Measurements from ENCODE around the gene SRSF6. TPM values are rescaled to one million over a fixed set of nuclear protein-coding genes. Genes with fewer than 3 reads are reported as not detected.
"Not testable (repeated sequence)": the region's sequence is repeated elsewhere in the genome, so short reads cannot be mapped to it uniquely, and the experiment has no call there.

The SRSF6 gene
- total RNA-seq, 5 donors from 2014 or later (not counting 1 experiment from before 2014, with no cell fraction given) = 154 to 277 (median 174) TPM

- CTCF ChIA-PET = interaction anchor here (0.7 kb wide), 2 partner anchors 10 to 30 kb away, joined by 3 to 13 read pairs; no protein-coding TSS in a partner anchor
- peaks cover 16 to 26% of the 10 kb centered on the region in 2 donors for H3K27me3 Mint-ChIP-seq
- ATAC-seq (replicated peaks in 1 of 4) = no peak
These were observed 37.5 kb upstream of the SRSF6 start for GRCh38 chr20:43420192-43420591.

GRCh38 chr20:43420913-43421312, 36.8 kb upstream of the SRSF6 start:
- peaks cover 23 to 25% (median 24%) of the 10 kb centered on the region in 3 donors for H3K9me3 Mint-ChIP-seq
- DNase-seq; ATAC-seq (replicated peaks in 1 of 4); H3K4me1 ChIP-seq (ENCODE audit: control insufficient read depth in 1 of 2, extremely low read depth in 1 of 2, insufficient read depth in 2 of 2, low read length in 2 of 2); H3K36me3 Mint-ChIP-seq; CTCF ChIA-PET; H3K9me3 ChIP-seq; POLR2A ChIA-PET; H3K4me1 Mint-ChIP-seq; H3K4me3 Mint-ChIP-seq; H3K27ac ChIP-seq (ENCODE audit: low read length); H3K36me3 ChIP-seq (ENCODE audit: control insufficient read depth in 2 of 2, extremely low read depth in 1 of 2, insufficient read depth in 1 of 2, low read length in 1 of 2); H3K4me3 ChIP-seq (ENCODE audit: control insufficient read depth in 1 of 2, extremely low read depth in 1 of 2, low read length in 1 of 2); H3K27ac Mint-ChIP-seq: not testable (repeated sequence)
- peaks cover 16 to 21% of the 10 kb centered on the region in 2 donors for H3K27me3 Mint-ChIP-seq
- WGBS (ENCODE audit: insufficient coverage) = 58% methylated on average over 2 of the region's 7 CpGs
- peaks cover 0 to 22% of the 10 kb centered on the region in 2 experiments for H3K27me3 ChIP-seq (replicated peaks in 1 of 2; ENCODE audit: control insufficient read depth in 2 of 2, extremely low read depth in 1 of 2, insufficient read depth in 2 of 2, low read length in 1 of 2)

More at GRCh38 chr20:43420192-43420591, 37.5 kb upstream of the SRSF6 start:
- POLR2A ChIA-PET = no interaction called here
- H3K27ac ChIP-seq (ENCODE audit: low read length) = no peak overlapping the region
- DNase-seq = no peak
- Mint-ChIP-seq H3K27ac (no peak overlapping the region), H3K9me3 (peaks cover 23 to 25% (median 24%) of the 10 kb centered on the region in 3 donors), H3K36me3 (peaks cover 5% of the 10 kb centered on the region), H3K4me1 (no peaks in the 10 kb centered on the region), H3K4me3 (no peak overlapping the region)
- H3K9me3 ChIP-seq = no peaks in the 10 kb centered on the region
- H3K36me3 ChIP-seq (ENCODE audit: control insufficient read depth in 2 of 2, extremely low read depth in 1 of 2, insufficient read depth in 1 of 2, low read length in 1 of 2) = no peaks in the 10 kb centered on the region
- peaks cover 0 to 27% of the 10 kb centered on the region in 2 experiments for H3K27me3 ChIP-seq (replicated peaks in 1 of 2; ENCODE audit: control insufficient read depth in 2 of 2, extremely low read depth in 1 of 2, insufficient read depth in 2 of 2, low read length in 1 of 2)
- no peaks in the 10 kb centered on the region for H3K4me1 ChIP-seq (ENCODE audit: control insufficient read depth in 1 of 2, extremely low read depth in 1 of 2, insufficient read depth in 2 of 2, low read length in 2 of 2)
- no peak overlapping the region for H3K4me3 ChIP-seq (ENCODE audit: control insufficient read depth in 1 of 2, extremely low read depth in 1 of 2, low read length in 1 of 2)

DNA sequence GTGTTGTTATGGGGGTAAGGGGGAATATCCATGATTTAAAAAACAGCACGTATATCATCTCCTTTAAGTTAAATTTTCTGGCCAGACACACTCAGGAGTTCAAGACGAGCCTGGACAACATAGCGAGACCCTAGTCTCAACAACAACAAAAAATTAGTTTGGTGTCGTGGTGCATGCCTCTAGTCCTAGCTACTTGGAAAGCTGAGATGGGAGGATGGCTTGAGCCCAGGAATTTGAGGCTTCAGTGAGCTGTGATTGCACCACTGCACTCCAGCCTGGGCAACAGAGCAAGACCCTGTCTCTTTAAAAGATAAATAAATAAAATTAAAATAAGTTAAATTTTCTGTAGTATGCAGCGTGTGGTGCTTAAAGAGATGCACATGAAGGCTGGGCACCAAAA, 31.5 kb upstream of the SRSF6 start:
- Histone ChIP-seq H3K27ac (ENCODE audit: low read length) (no peak overlapping the region), H3K4me3 (ENCODE audit: control insufficient read depth in 1 of 2, extremely low read depth in 1 of 2, low read length in 1 of 2) (no peak overlapping the region), H3K9me3 (no peaks in the 10 kb centered on the region), H3K4me1 (ENCODE audit: control insufficient read depth in 1 of 2, extremely low read depth in 1 of 2, insufficient read depth in 2 of 2, low read length in 2 of 2) (no peaks in the 10 kb centered on the region), H3K27me3 (replicated peaks in 1 of 2; ENCODE audit: control insufficient read depth in 2 of 2, extremely low read depth in 1 of 2, insufficient read depth in 2 of 2, low read length in 1 of 2) (peaks cover 0 to 17% of the 10 kb centered on the region in 2 experiments), H3K36me3 (ENCODE audit: control insufficient read depth in 2 of 2, extremely low read depth in 1 of 2, insufficient read depth in 1 of 2, low read length in 1 of 2) (no peaks in the 10 kb centered on the region)
- peaks cover 0 to 1% (median 0%) of the 10 kb centered on the region in 3 donors for H3K9me3 Mint-ChIP-seq
- no peaks in the 10 kb centered on the region for H3K4me1 Mint-ChIP-seq
- no peak overlapping the region for H3K4me3 Mint-ChIP-seq
- 100% methylated on average over 1 of the region's 5 CpGs for WGBS (ENCODE audit: insufficient coverage)
- no peak overlapping the region for H3K27ac Mint-ChIP-seq
- ChIA-PET CTCF (no interaction called here), POLR2A (no interaction called here)
- ATAC-seq (replicated peaks in 1 of 4) = no peak
- H3K27me3 Mint-ChIP-seq = peaks cover 32 to 38% of the 10 kb centered on the region in 2 donors
- no peaks in the 10 kb centered on the region for H3K36me3 Mint-ChIP-seq
- no peak for DNase-seq

GRCh38 chr20:43430265-43431133, 27.2 kb upstream of the SRSF6 start:
- ChIA-PET CTCF (no interaction called here), POLR2A (no interaction called here)
- no peaks in the 10 kb centered on the region for H3K36me3 ChIP-seq (ENCODE audit: control insufficient read depth in 2 of 2, extremely low read depth in 1 of 2, insufficient read depth in 1 of 2, low read length in 1 of 2)
- H3K27me3 ChIP-seq (replicated peaks in 1 of 2; ENCODE audit: control insufficient read depth in 2 of 2, extremely low read depth in 1 of 2, insufficient read depth in 2 of 2, low read length in 1 of 2) = peaks cover 0 to 14% of the 10 kb centered on the region in 2 experiments
- Mint-ChIP-seq H3K9me3 (no peaks in the 10 kb centered on the region), H3K36me3 (no peaks in the 10 kb centered on the region), H3K27me3 (peaks cover 28 to 32% of the 10 kb centered on the region in 2 donors), H3K4me3 (no peak overlapping the region), H3K4me1 (no peaks in the 10 kb centered on the region), H3K27ac (no peak overlapping the region)
- H3K4me3 ChIP-seq (ENCODE audit: control insufficient read depth in 1 of 2, extremely low read depth in 1 of 2, low read length in 1 of 2) = no peak overlapping the region
- no peaks in the 10 kb centered on the region for H3K9me3 ChIP-seq
- 75% methylated on average over 4 of the region's 10 CpGs for WGBS (ENCODE audit: insufficient coverage)
- no peaks in the 10 kb centered on the region for H3K4me1 ChIP-seq (ENCODE audit: control insufficient read depth in 1 of 2, extremely low read depth in 1 of 2, insufficient read depth in 2 of 2, low read length in 2 of 2)
- H3K27ac ChIP-seq (ENCODE audit: low read length) = no peak overlapping the region
- DNase-seq (no peak), ATAC-seq (replicated peaks in 1 of 4) (no peak)

GRCh38 chr20:43431134-43431519, 26.6 kb upstream of the SRSF6 start:
- POLR2A ChIA-PET = no interaction called here

GRCh38 chr20:43432498-43432897, 25.2 kb upstream of the SRSF6 start:
- peaks cover 0 to 15% of the 10 kb centered on the region in 2 experiments for H3K27me3 ChIP-seq (replicated peaks in 1 of 2; ENCODE audit: control insufficient read depth in 2 of 2, extremely low read depth in 1 of 2, insufficient read depth in 2 of 2, low read length in 1 of 2)
- Mint-ChIP-seq H3K36me3 (no peaks in the 10 kb centered on the region), H3K9me3 (no peaks in the 10 kb centered on the region), H3K27me3 (peaks cover 21 to 25% of the 10 kb centered on the region in 2 donors), H3K4me1 (no peaks in the 10 kb centered on the region), H3K4me3 (no peak overlapping the region), H3K27ac (no peak overlapping the region)
- POLR2A ChIA-PET = interaction anchor here in 1 of 2 donors (0.5 kb wide), 1 partner anchor 25 kb away, joined by 5 read pairs; the partner anchor contains the start of gene SRSF6
- CTCF ChIA-PET = no interaction called here
- H3K9me3 ChIP-seq = no peaks in the 10 kb centered on the region
- H3K36me3 ChIP-seq (ENCODE audit: control insufficient read depth in 2 of 2, extremely low read depth in 1 of 2, insufficient read depth in 1 of 2, low read length in 1 of 2) = no peaks in the 10 kb centered on the region
- H3K4me3 ChIP-seq (ENCODE audit: control insufficient read depth in 1 of 2, extremely low read depth in 1 of 2, low read length in 1 of 2) = no peak overlapping the region
- H3K27ac ChIP-seq (ENCODE audit: low read length) = no peak overlapping the region
- no CpG with 5 or more reads among the region's 1 CpG for WGBS (ENCODE audit: insufficient coverage)
- ATAC-seq (replicated peaks in 1 of 4) (no peak), DNase-seq (no peak)
- H3K4me1 ChIP-seq (ENCODE audit: control insufficient read depth in 1 of 2, extremely low read depth in 1 of 2, insufficient read depth in 2 of 2, low read length in 2 of 2) = no peaks in the 10 kb centered on the region

More at GRCh38 chr20:43431134-43431519, 26.6 kb upstream of the SRSF6 start:
- Mint-ChIP-seq H3K27ac (no peak overlapping the region), H3K4me1 (no peaks in the 10 kb centered on the region), H3K36me3 (no peaks in the 10 kb centered on the region), H3K27me3 (peaks cover 28 to 32% of the 10 kb centered on the region in 2 donors), H3K9me3 (no peaks in the 10 kb centered on the region), H3K4me3 (no peak overlapping the region)
- Histone ChIP-seq H3K4me3 (ENCODE audit: control insufficient read depth in 1 of 2, extremely low read depth in 1 of 2, low read length in 1 of 2) (no peak overlapping the region), H3K27me3 (replicated peaks in 1 of 2; ENCODE audit: control insufficient read depth in 2 of 2, extremely low read depth in 1 of 2, insufficient read depth in 2 of 2, low read length in 1 of 2) (peaks cover 0 to 14% of the 10 kb centered on the region in 2 experiments), H3K36me3 (ENCODE audit: control insufficient read depth in 2 of 2, extremely low read depth in 1 of 2, insufficient read depth in 1 of 2, low read length in 1 of 2) (no peaks in the 10 kb centered on the region), H3K4me1 (ENCODE audit: control insufficient read depth in 1 of 2, extremely low read depth in 1 of 2, insufficient read depth in 2 of 2, low read length in 2 of 2) (no peaks in the 10 kb centered on the region), H3K27ac (ENCODE audit: low read length) (no peak overlapping the region), H3K9me3 (no peaks in the 10 kb centered on the region)
- 91% methylated on average over 4 of the region's 7 CpGs for WGBS (ENCODE audit: insufficient coverage)
- DNase-seq = no peak
- ATAC-seq (replicated peaks in 1 of 4) = no peak
- CTCF ChIA-PET = no interaction called here

All from T-cell (primary cell).